HG02981 (cell line): Measurements from ENCODE around the gene SLC25A51.
"Not testable (repeated sequence)": the region's sequence is repeated elsewhere in the genome, so short reads cannot be mapped to it uniquely, and the experiment has no call there.

ENCODE experiments used
- ATAC-seq: cut with Tn5 transposase; IDR thresholded peaks from one replicate; pipeline ENCODE4 v1.9.1; 2021; ENCODE audit warnings: mild to moderate bottlenecking, moderate library complexity; ENCODE audit not compliant: unreplicated experiment

SLC25A51 gene

DNA sequence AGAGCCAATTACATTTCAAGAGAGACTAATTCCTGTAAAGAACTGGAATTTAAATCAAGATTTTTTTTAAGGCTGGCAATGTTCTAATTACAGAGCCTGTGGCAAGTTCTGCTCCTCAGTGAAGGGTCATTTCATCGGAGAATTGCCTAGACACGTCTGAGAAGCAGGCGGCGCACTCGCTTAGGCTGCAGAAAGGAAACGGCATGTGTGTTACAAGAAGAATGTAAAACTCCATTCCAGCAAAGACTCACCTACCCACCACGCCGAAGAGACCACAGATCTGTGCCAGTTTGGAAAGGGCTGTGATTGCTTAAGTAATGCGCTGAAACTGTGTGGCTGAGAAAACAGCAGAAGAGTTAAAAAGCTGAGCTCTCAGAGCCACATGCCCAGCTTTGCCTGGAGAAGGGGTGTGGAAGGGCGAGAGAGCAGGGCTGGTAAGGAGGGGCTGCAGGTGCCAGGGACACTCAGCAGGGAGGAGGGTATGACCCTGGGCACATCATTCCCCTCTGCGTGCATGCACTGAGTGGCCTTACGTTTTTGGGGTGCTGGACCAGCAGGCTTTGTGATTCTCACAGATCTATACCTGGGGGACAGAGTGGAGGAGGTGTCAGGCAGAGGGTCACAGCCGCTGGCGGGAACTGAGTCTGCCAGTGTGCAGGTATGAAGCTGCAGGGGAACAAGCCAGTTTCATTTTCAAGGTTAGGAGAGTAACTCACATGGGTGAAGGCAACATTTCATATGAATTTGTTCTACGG, 17.8 kb upstream of the SLC25A51 start:
- no peak for ATAC-seq

DNA sequence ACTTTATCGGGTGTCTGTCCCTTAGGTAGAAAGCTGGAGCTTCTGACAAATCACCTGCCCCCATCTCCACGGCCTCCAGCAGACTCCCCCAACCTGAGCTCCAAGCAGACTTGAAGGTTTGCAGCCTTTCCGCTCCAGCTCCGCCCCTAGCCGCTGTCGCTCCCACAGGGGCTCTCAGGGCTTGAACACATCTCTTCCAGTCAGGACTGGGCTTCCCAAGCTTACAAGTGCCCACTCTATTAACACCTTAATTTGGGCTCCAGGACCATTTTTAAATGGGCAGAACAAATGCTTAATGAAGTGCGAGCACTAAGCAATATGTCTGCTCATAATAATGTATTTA, 17.2 kb upstream of the SLC25A51 start:
- ATAC-seq, result no peak

- peak; percentile 76 for ATAC-seq
Observed at GRCh38 chr9:37920471-37921167, 16.7 kb upstream of the SLC25A51 start.

GRCh38 chr9:37919956-37920335, 16.0 kb upstream of the SLC25A51 start:
- ATAC-seq, result no peak

DNA sequence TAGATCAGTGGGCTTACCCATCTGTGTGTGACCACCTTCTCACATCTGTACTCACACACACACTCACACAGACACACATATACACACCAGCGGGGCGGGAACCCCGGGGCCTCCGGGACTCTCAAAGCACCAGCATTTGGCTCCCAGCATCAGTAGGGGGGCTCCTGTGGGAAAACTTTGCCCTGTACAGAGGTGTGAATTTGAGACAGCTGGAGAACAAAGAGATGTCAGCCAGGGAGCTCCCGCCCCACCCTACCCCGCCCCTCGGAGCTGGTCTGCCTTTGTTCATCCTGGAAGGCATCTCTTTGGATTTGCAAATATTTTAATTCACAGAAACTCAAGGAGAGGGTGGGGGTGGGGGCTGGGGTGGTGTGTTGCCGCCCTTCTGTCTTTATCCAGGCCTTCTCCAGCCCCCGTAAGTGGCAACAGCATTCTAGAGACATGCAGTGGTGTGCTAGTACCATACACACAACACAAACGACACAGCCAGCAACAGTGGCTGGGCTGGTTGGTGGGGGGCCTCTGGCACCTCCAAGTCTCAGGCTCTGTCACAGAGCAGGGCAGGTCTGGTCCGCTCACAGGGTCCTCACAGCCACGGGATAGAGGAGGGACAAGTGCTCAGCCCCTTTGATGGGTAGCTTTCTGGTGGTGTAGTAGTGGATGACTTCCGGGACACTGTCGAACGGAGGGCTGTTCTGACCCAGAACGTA, 15.5 kb upstream of the SLC25A51 start:
- no peak for ATAC-seq

DNA sequence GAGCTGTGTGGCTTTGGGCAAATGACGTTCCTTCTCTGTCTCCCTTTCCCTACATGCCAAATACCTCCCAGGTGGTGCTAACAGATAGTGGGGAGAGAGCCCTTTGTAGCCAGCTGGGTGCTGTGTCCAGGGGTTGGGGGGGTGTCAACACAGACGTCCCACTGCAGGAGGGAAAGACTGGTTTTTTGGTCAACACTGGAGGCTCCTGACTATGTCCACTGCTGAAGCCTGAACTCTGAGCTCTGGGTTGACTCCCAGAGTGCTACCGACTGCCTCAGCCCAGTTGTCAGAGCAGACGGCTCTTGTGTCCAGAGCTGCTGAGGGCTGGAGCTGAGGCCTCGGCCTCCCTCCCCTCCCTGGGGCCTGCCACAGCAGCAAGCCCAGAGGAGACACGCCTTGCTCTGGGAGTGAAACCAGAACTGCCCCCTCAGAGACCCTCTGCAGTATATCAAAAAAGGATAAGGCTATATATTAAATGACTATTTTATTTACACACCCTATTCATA, 14.8 kb upstream of the SLC25A51 start:
- no peak for ATAC-seq

DNA sequence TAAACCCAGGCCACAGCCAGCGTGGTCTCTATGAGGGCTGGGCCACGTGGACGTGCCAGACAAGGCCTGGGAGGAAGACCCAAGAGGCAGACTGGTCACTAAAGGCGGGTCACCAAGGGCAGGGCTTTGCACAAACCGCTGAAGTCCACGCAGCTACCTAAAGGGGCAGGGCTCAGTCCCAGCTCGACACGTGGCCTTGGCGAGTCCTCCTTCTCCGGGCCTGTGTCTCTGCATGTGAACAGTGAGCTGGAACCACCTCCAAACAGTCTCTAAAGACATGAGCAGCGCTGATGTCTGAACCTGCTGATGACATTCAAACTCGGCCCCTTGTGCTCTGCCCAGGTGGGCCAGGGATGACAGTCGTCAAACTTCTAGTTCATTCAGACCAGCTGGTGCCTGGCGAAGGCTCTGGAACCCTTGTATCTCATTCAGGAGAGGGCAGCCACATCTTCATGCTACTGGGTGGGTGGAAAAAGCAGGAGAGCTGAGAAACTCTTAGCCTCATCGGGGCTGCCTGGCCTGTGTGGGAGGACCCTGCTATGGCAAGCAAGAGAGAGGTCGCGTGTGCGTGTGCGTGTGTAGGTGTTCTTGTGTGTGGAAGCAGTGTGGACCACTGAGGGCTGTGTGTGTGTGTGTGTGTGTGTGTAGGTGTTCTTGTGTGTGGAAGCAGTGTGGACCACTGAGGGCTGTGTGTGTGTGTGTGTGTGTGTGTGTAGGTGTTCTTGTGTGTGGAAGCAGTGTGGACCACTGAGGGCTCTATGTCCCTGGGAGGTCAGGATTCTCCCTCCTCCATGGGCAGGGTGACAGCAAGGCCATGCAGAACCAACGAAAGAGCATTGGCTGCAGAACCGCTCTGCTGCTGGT, 14.1 kb upstream of the SLC25A51 start:
- no peak for ATAC-seq

DNA sequence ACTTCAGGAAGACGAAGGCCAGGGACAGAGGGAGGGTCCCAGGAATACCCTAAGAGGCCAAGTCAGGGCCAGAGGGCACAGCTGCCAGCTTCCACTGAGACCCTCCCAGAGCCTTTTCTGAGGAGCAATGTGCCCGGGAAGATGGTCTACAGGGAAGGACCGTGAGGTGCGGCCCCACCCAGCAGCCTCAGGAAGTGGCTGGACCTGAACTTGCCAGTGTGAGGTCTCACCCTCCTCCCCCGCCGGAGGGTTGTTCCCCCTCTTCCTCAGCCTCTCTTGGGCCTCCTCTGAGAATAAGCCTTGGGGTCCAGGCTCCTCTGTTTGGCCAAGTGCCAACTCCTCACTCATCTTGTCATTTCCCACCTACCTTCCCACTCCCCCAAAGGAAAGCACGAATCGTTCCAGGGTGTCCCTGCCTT, 13.4 kb upstream of the SLC25A51 start:
- no peak for ATAC-seq

DNA sequence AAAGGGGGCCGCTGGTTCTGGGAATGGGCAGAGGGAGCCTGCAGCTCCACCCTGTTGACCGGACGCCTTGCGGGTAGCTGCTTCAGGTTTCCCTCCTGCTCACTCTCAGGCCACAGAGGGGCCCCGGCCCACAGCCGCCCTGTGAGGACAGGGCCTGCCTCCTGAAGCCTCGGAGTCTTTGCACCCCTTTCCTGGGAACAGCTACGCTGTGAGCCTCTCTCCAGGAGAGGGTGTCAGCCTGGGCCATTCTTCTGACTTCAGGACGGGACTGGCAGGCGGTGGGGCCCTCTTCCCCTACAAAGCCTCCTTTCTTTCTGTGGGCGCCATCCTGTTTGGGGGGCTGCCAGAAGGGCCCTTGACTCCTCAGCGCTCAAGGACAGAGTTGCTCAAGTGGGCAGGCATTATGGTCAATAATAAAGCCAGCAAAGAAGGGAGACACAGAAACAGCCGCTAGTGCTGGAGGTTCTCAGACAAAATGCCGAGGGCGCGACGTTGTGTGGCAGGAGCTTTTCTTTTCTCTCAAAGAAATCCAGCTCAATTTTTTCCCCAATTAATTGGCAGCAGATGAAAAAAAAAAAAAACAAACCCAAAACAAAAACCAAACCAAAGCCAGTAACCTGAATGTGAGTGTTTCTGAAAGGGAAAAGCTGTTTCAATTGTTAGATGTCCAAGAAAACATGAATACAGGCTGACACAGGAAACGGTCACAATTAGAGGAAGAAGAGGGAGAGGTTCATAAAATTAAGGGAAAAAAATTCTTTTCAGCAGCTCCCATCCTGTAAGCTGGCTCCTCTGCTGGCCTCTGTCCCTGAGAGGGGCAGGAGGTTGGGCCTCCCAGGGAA, 12.8 kb upstream of the SLC25A51 start:
- ATAC-seq, result no peak

GRCh38 chr9:37915911-37916470, 12.1 kb upstream of the SLC25A51 start:
- no peak for ATAC-seq

DNA sequence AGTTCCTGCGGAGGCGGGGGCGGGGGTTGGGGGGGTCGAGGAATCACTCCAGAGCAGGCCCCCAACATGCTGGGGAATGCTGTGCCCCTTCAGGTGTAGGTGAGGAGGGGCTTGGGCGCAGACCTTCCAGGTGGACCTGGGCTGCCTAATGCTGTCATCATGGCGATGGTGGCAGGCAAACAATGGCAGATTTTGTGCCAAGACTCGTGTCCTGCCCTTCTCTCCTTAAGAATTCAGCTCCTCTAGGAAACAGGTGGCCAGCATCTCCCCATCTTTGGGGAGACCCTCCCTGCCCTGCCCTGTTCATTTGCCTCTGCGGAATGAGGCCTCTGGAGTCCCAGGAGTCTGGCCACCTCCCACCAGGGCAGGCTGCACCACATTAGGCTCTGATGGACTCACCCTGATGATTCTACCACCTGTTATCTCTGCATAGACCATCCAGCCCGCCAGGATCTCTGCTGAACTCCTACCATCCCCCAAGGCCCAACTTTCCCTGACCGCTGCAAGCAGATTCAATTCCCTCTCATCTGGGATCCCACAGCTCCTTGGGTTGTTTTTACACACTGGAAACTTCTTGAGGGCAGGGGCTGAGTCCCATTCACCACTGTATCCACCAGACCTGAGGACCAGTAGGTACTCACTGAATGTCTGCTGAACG, 10.9 kb upstream of the SLC25A51 start:
- ATAC-seq, result no peak

- no peak for ATAC-seq
Observed at GRCh38 chr9:37914154-37914551, 10.2 kb upstream of the SLC25A51 start.

DNA sequence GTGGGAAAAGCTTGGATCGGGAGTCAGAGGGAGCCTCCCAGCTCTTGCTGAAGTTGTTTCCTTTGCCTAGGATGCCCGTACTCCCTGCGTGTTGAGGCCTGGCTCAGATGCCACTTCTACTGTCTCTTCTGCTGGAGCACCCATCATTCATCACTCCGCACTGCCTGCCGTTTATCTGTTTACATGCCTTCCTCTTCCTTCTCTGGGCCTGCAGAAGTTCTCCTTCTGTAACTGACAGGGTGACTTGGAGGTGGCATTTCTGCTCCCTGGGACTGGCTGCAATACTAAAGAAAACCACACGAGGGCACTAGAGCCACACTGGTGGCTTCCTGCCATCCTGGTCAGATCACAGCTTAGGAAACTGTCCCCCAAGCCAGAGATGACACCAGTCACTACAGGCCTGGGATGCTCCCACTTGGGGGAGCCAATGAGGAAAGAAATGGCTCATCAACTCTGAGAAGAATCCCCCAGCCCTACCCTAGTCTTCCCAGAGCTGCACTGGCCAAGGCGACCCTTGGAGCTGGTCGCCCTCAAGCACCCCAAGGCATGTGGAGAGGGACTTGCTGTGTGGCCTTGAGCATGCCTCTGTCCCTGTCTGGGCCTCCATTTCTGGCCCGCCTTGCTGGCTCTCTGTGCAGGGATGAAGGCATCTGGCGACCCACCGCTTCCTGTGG, 9.7 kb upstream of the SLC25A51 start:
- peak; percentile 65 for ATAC-seq

DNA sequence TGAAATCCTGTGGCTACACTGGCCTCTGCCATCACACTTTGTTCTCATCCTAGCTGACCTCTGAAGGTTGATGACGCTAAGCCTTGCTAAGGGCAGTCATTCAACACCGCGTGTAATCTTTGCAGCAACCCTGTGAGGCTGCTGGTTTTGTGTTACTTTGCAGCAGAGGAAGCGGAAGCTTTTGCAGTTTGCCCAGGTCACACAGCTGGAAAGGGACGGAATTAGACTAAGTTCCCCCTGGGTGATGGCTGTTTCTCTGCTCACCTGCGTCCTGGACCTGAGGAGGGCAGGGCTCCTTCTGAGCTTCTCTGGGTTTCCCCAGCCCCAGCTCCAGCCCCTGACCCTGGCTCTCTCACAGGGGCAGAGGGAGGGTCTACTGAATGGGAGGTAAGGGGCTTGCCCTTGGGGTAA, 7.3 kb upstream of the SLC25A51 start:
- ATAC-seq, result no peak

DNA sequence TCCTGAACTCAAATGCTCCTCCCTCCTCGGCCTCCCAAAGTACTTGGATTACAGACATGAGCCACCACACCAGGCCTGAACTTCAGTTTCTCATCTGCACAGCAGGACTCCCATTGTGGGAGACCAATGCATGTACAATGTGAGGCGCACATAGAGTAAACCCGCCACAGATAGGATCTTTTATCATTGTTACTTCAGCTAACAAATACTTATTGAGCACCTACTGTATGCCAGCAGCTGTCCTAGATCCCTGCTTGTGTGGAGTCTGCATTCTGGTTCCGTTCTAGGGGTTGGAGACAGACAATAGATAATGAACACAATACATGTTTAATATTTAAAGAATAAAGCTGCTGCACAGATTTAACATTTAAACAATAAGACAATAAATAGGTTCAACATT, 6.3 kb upstream of the SLC25A51 start:
- no peak for ATAC-seq

GRCh38 chr9:37909836-37910235, 5.9 kb upstream of the SLC25A51 start:
- ATAC-seq, result not testable (repeated sequence)

GRCh38 chr9:37909326-37909725, 5.4 kb upstream of the SLC25A51 start:
- ATAC-seq, result no peak

DNA sequence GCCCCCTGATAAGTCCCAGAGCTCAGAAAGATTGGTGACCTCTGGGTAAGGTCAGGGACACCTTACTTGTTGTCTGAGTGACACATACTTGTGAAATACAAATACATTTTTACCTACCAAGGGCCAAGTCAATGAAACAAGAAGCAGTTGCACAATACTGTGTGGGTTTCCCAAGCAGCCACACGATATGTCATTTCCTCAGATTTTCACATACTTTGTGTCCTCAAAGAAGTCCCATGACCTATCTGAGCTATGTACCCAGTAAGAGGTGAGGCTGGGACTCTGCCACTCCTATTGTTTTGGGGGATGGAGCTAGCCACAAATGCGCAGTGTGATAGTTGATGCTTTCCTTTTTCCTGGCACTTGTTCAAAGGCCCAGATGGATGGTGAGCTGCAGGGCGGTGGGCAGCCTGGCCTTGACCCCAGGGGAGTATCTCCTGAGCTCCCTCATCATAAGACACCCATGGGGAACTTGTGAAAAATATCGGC, 4.8 kb upstream of the SLC25A51 start:
- no peak for ATAC-seq
